IgD-negative memory B cell (primary cell): ENCODE data around the gene ACSL1. TPM values are rescaled to one million over a fixed set of nuclear protein-coding genes. Genes with fewer than 3 reads are reported as not detected.

ENCODE experiments used
- H3K27ac Mint-ChIP-seq, 3 donors: one replicate each; pipeline ENCODE4 v1.8.0; 2020 to 2022; ENCODE audit warnings: mild to moderate bottlenecking in 3 of 3, mixed read lengths in 3 of 3, moderate library complexity in 1 of 3
- H3K27me3 Mint-ChIP-seq: one replicate; pipeline ENCODE4 v1.8.0; 2021; ENCODE audit warnings: mixed read lengths
- H3K36me3 Mint-ChIP-seq: one replicate; pipeline ENCODE4 v1.8.0; 2020; ENCODE audit warnings: mild to moderate bottlenecking, mixed read lengths
- H3K4me1 Mint-ChIP-seq, 3 donors: one replicate each; pipeline ENCODE4 v1.8.0; 2020 to 2022; ENCODE audit warnings: mixed read lengths in 3 of 3, mild to moderate bottlenecking in 1 of 3
- H3K4me3 Mint-ChIP-seq, 4 donors: one replicate each; pipeline ENCODE4 v1.8.0; 2020 to 2022; ENCODE audit warnings: mild to moderate bottlenecking in 4 of 4, mixed read lengths in 4 of 4, moderate library complexity in 3 of 4
- H3K9me3 Mint-ChIP-seq, 3 donors: one replicate each; pipeline ENCODE4 v1.8.0; 2020 to 2021; ENCODE audit warnings: mixed read lengths in 3 of 3, mild to moderate bottlenecking in 1 of 3
- polyA plus RNA-seq: library from polyadenylated mRNA; unstranded; fragments of 300-500 nt; fragmentation: Illumina TruSeq; gene quantifications from one replicate; pipeline ENCODE4 v1.2.3, GENCODE V29; 2021

Gene ACSL1
- polyA plus RNA-seq, 1 donor from 2014 or later, result 9.2 TPM

- H3K4me3 Mint-ChIP-seq, result no peak overlapping the region
- no peaks in the 10 kb centered on the region for H3K9me3 Mint-ChIP-seq
- H3K27ac Mint-ChIP-seq, result peak overlapping the region in 1 of 3 donors; percentile 86
- H3K36me3 Mint-ChIP-seq, result no peaks in the 10 kb centered on the region
- no peaks in the 10 kb centered on the region for H3K27me3 Mint-ChIP-seq
- peaks cover 35 to 45% (median 44%) of the 10 kb centered on the region in 3 donors for H3K4me1 Mint-ChIP-seq
These were observed 14.1 kb downstream of the ACSL1 start for GRCh38 chr4:184811526-184812198.

GRCh38 chr4:184810720-184811119 lies 15.0 kb downstream of the ACSL1 start:
- no peaks in the 10 kb centered on the region for H3K27me3 Mint-ChIP-seq

DNA sequence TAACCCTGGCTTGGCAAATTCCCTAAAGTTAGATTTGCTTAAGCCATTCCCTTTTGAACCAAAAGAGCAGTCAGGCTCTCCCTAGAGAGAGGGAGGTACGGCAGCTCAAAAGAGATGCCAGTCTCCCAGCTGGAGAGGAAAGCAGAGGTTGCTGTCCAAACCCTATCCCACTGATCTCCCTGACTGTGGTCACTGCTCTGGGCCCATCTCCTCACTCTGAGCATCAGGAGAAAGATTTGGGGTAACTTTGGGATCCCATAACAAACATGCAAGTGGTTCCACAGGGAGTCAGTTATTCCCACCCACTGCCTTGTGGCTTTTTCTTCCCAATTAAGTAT lies 17.1 kb downstream of the ACSL1 start:
- Mint-ChIP-seq H3K4me3 (no peak overlapping the region), H3K27ac (no peak overlapping the region), H3K27me3 (no peaks in the 10 kb centered on the region), H3K4me1 (peaks cover 32 to 42% (median 38%) of the 10 kb centered on the region in 3 donors), H3K9me3 (no peaks in the 10 kb centered on the region), H3K36me3 (peaks cover 1% of the 10 kb centered on the region)

More at GRCh38 chr4:184810720-184811119, 15.0 kb downstream of the ACSL1 start:
- H3K4me3 Mint-ChIP-seq, result no peak overlapping the region
- peak overlapping the region in 1 of 3 donors; percentile 45 for H3K27ac Mint-ChIP-seq
- no peaks in the 10 kb centered on the region for H3K36me3 Mint-ChIP-seq
- H3K9me3 Mint-ChIP-seq, result no peaks in the 10 kb centered on the region
- peaks cover 36 to 45% (median 43%) of the 10 kb centered on the region in 3 donors for H3K4me1 Mint-ChIP-seq

DNA sequence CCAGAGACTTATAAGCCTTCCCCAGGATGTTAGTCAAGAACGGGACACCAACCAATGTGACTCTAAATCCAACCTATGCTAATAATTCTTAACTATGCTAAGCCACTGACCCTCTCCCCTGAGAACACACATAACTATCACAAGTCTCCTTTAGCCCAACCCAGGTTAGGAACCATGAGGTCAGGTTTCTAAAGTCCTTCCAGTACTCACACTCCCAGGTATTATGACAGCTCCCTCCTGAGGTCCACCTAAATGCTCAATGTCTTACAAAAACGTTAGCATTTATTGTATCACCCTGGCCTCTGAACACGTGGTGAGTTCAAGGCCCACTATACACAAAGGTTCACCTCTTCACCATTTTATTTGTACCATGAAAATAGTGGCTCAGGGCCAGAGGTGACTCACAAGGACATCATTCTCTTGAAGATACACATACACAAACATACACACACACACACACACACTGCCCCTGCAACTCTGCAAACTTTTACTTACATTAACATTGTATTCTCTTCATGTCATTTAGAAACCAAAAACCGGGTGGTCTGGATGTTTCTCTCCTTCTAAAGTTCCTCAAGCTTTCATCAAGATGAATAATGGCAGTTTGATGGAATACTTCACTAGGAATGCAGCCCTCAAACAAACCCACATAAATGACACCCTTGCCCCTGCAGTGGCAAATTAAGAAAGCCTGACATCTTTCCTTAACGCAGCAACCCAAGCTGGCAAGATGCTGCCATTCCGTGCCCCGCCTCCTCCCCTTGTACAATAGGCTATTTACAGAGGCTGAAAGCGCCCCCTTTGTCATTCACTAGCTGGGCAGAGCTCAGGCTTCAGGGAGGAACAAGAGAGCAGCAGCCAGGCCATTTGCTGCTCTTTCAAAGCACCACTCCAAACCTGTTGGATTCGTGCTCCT lies 17.7 kb downstream of the ACSL1 start:
- H3K4me3 Mint-ChIP-seq, result no peak overlapping the region
- H3K9me3 Mint-ChIP-seq, result no peaks in the 10 kb centered on the region
- no peaks in the 10 kb centered on the region for H3K27me3 Mint-ChIP-seq
- peaks cover 2% of the 10 kb centered on the region for H3K36me3 Mint-ChIP-seq
- H3K4me1 Mint-ChIP-seq, result peaks cover 31 to 37% (median 35%) of the 10 kb centered on the region in 3 donors
- no peak overlapping the region for H3K27ac Mint-ChIP-seq

DNA sequence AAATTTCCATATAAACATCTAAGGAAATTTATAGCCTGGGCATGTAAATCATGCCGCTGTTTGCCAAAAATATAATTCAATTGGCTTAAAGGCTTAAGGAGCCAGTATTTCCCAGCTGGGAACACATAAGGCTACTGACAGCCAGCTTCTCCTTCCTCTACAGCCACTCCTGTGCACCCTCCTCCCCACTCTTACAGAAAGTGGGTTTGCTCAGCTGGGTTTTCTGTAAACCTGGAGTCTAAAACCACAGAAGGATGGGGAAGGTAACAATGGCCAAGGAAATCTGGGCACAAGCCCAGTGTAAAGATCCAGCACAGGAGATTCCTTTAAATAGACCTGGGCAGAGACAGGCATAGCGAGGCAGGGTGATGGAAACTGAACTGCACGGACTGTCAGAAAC lies 18.5 kb downstream of the ACSL1 start:
- peaks cover 5% of the 10 kb centered on the region for H3K36me3 Mint-ChIP-seq
- H3K4me1 Mint-ChIP-seq, result peaks cover 27 to 37% (median 33%) of the 10 kb centered on the region in 3 donors
- H3K4me3 Mint-ChIP-seq, result no peak overlapping the region
- no peaks in the 10 kb centered on the region for H3K9me3 Mint-ChIP-seq
- no peak overlapping the region for H3K27ac Mint-ChIP-seq
- H3K27me3 Mint-ChIP-seq, result no peaks in the 10 kb centered on the region

DNA sequence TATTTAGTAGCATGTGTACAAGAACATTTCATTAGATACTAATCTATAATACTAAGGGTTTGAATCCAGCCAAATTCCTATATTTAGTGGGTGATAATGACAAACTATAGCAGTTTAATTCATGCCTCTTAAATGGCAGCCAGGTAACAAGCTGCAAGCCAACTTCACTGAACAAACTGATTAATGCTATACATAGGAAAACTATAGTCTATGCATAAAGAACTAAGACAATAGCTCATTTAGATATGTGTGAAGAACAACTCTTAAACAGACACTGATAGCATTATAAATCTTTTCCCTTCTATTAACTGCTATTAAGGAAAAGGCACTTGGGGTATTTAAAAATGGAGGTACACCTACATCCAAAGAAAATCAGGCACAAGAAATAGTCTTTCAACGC lies 19.1 kb downstream of the ACSL1 start:
- Mint-ChIP-seq H3K27me3 (no peaks in the 10 kb centered on the region), H3K4me1 (peaks cover 27 to 34% (median 29%) of the 10 kb centered on the region in 3 donors), H3K27ac (peak overlapping the region in 1 of 3 donors; percentile 34), H3K9me3 (no peaks in the 10 kb centered on the region), H3K4me3 (no peak overlapping the region), H3K36me3 (peaks cover 5% of the 10 kb centered on the region)

- Mint-ChIP-seq H3K36me3 (peaks cover 5% of the 10 kb centered on the region), H3K9me3 (no peaks in the 10 kb centered on the region), H3K27me3 (no peaks in the 10 kb centered on the region), H3K4me1 (peaks cover 29 to 34% (median 29%) of the 10 kb centered on the region in 3 donors), H3K4me3 (peak overlapping the region in 2 of 4 donors; percentile 44 to 90), H3K27ac (peak overlapping the region in 1 of 3 donors; percentile 34)
These were observed 19.6 kb downstream of the ACSL1 start for GRCh38 chr4:184806229-184806550.

- no peaks in the 10 kb centered on the region for H3K9me3 Mint-ChIP-seq
- H3K4me3 Mint-ChIP-seq, result peak overlapping the region in 2 of 4 donors; percentile 78 to 80
- H3K27me3 Mint-ChIP-seq, result no peaks in the 10 kb centered on the region
- peaks cover 26 to 33% (median 29%) of the 10 kb centered on the region in 3 donors for H3K4me1 Mint-ChIP-seq
- peaks cover 5% of the 10 kb centered on the region for H3K36me3 Mint-ChIP-seq
- peak overlapping the region in 2 of 3 donors; percentile 16 to 34 for H3K27ac Mint-ChIP-seq
These were observed 20.1 kb downstream of the ACSL1 start for GRCh38 chr4:184805462-184806228.

DNA sequence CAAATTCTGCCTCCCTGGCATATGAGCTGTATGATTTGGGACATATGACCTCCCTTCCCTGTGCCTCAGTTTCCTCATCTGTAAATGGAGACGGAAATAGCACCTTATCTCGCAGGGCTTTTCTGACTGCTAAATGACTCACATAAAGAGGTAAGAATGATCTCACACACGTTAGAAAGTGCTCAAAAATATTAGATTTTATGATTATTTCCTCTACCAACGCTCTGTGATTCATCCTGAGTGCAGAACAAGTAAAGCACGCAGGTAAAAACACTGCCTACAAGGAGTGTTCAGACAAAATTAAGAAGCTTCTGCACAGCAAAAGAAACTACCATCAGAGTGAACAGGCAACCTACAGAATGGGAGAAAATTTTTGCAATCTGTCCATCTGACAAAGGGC lies 21.1 kb downstream of the ACSL1 start:
- H3K27ac Mint-ChIP-seq, result no peak overlapping the region
- H3K9me3 Mint-ChIP-seq, result no peaks in the 10 kb centered on the region
- peaks cover 9% of the 10 kb centered on the region for H3K36me3 Mint-ChIP-seq
- H3K4me1 Mint-ChIP-seq, result peaks cover 21 to 29% (median 26%) of the 10 kb centered on the region in 3 donors
- H3K4me3 Mint-ChIP-seq, result no peak overlapping the region
- no peaks in the 10 kb centered on the region for H3K27me3 Mint-ChIP-seq

GRCh38 chr4:184803874-184804273 lies 21.9 kb downstream of the ACSL1 start:
- no peak overlapping the region for H3K27ac Mint-ChIP-seq

GRCh38 chr4:184803133-184803532 lies 22.6 kb downstream of the ACSL1 start:
- Mint-ChIP-seq H3K4me1 (peaks cover 16 to 27% (median 24%) of the 10 kb centered on the region in 3 donors), H3K27me3 (no peaks in the 10 kb centered on the region), H3K27ac (no peak overlapping the region), H3K36me3 (peaks cover 15% of the 10 kb centered on the region), H3K4me3 (no peak overlapping the region), H3K9me3 (no peaks in the 10 kb centered on the region)

More at GRCh38 chr4:184803874-184804273, 21.9 kb downstream of the ACSL1 start:
- Mint-ChIP-seq H3K36me3 (peaks cover 13% of the 10 kb centered on the region), H3K9me3 (no peaks in the 10 kb centered on the region), H3K4me1 (peaks cover 21 to 29% (median 26%) of the 10 kb centered on the region in 3 donors), H3K4me3 (no peak overlapping the region), H3K27me3 (no peaks in the 10 kb centered on the region)

- peaks cover 13 to 24% (median 23%) of the 10 kb centered on the region in 3 donors for H3K4me1 Mint-ChIP-seq
- H3K4me3 Mint-ChIP-seq, result no peak overlapping the region
- H3K9me3 Mint-ChIP-seq, result no peaks in the 10 kb centered on the region
- no peaks in the 10 kb centered on the region for H3K27me3 Mint-ChIP-seq
- H3K36me3 Mint-ChIP-seq, result peaks cover 15% of the 10 kb centered on the region
- peak overlapping the region in 1 of 3 donors; percentile 9 for H3K27ac Mint-ChIP-seq
These were observed 23.1 kb downstream of the ACSL1 start for GRCh38 chr4:184802697-184803015.

- peak overlapping the region in 1 of 3 donors; percentile 9 for H3K27ac Mint-ChIP-seq
- H3K27me3 Mint-ChIP-seq, result no peaks in the 10 kb centered on the region
- peaks cover 13 to 24% (median 23%) of the 10 kb centered on the region in 3 donors for H3K4me1 Mint-ChIP-seq
- no peaks in the 10 kb centered on the region for H3K9me3 Mint-ChIP-seq
- H3K4me3 Mint-ChIP-seq, result peak overlapping the region in 1 of 4 donors; percentile 52
- H3K36me3 Mint-ChIP-seq, result peaks cover 15% of the 10 kb centered on the region
These were observed 23.7 kb downstream of the ACSL1 start for GRCh38 chr4:184801781-184802696.

DNA sequence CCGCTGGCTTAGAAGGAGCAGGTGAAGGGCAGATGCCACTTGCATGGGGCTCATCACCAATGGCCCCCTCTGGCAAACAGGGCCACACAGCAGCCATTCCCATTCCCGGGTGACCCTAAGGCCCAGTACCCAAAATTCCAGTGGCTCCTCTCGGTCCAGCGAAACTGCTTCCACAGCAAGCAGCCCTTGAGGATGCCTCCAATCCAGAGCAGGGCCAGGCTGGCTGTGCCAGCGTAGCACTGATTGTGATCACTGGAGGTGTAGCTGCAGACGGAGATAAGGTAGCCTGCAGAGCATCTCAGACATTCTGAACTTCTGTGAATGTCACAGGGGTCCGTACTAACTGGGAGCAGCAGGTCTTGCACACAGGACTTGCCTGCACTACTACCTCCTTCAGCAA lies 27.3 kb downstream of the ACSL1 start:
- Mint-ChIP-seq H3K27ac (no peak overlapping the region), H3K4me3 (no peak overlapping the region), H3K36me3 (peaks cover 19% of the 10 kb centered on the region), H3K27me3 (no peaks in the 10 kb centered on the region), H3K9me3 (no peaks in the 10 kb centered on the region), H3K4me1 (peaks cover 5 to 10% (median 8%) of the 10 kb centered on the region in 3 donors)
